Activated naive CD8-positive, alpha-beta T cell treated with anti-CD3 and anti-CD28 coated beads, Interleukin-2, amount 50 U/mL, for 24 hours (primary cell): ENCODE data around the gene PACSIN1.

Experiments used
- ATAC-seq: fragments of 150-1000 bp; cut with Tn5 transposase; one replicate; pipeline ENCODE4 v1.10.0; 2021
- DNase-seq: peaks from one replicate; pipeline ENCODE4 v3.0.0; 2021
- H3K27ac Mint-ChIP-seq: one replicate; pipeline ENCODE4 v1.8.0; 2021; ENCODE audit warnings: mild to moderate bottlenecking, mixed read lengths
- H3K27me3 Mint-ChIP-seq: one replicate; pipeline ENCODE4 v1.8.0; 2021; ENCODE audit warnings: mixed read lengths
- H3K36me3 Mint-ChIP-seq: one replicate; pipeline ENCODE4 v1.8.0; 2021; ENCODE audit warnings: low read depth, mixed read lengths
- H3K4me1 Mint-ChIP-seq: one replicate; pipeline ENCODE4 v1.8.0; 2021; ENCODE audit warnings: mixed read lengths
- H3K4me3 Mint-ChIP-seq: one replicate; pipeline ENCODE4 v1.8.0; 2021; ENCODE audit warnings: mild to moderate bottlenecking, moderate library complexity, mixed read lengths
- H3K9me3 Mint-ChIP-seq: one replicate; pipeline ENCODE4 v1.8.0; 2021; ENCODE audit warnings: mixed read lengths

PACSIN1 gene

GRCh38 chr6:34510299-34510698, 44.4 kb downstream of the PACSIN1 start:
- ATAC-seq (no peak), DNase-seq (no peak)
- peaks cover 7% of the 10 kb centered on the region for H3K9me3 Mint-ChIP-seq
- no peaks in the 10 kb centered on the region for H3K4me1 Mint-ChIP-seq
- peaks cover 2% of the 10 kb centered on the region for H3K36me3 Mint-ChIP-seq
- no peak overlapping the region for H3K27ac Mint-ChIP-seq
- no peak overlapping the region for H3K4me3 Mint-ChIP-seq
- H3K27me3 Mint-ChIP-seq: peaks cover 4% of the 10 kb centered on the region

- Mint-ChIP-seq H3K4me3 (no peak overlapping the region), H3K4me1 (no peaks in the 10 kb centered on the region), H3K27me3 (peaks cover 4% of the 10 kb centered on the region), H3K36me3 (peaks cover 2% of the 10 kb centered on the region), H3K9me3 (peaks cover 7% of the 10 kb centered on the region), H3K27ac (no peak overlapping the region)
- ATAC-seq (no peak), DNase-seq (no peak)
These were observed 45.5 kb downstream of the PACSIN1 start for GRCh38 chr6:34511214-34511914.

GRCh38 chr6:34511915-34512737, 46.2 kb downstream of the PACSIN1 start:
- DNase-seq: no peak
- Mint-ChIP-seq H3K9me3 (peaks cover 7% of the 10 kb centered on the region), H3K27me3 (peaks cover 6% of the 10 kb centered on the region)

GRCh38 chr6:34512738-34513115, 46.9 kb downstream of the PACSIN1 start:
- peaks cover 7% of the 10 kb centered on the region for H3K9me3 Mint-ChIP-seq
- no peak overlapping the region for H3K4me3 Mint-ChIP-seq
- peaks cover 7% of the 10 kb centered on the region for H3K27me3 Mint-ChIP-seq
- DNase-seq (no peak), ATAC-seq (no peak)
- H3K36me3 Mint-ChIP-seq: peaks cover 2% of the 10 kb centered on the region
- H3K27ac Mint-ChIP-seq: no peak overlapping the region
- no peaks in the 10 kb centered on the region for H3K4me1 Mint-ChIP-seq

More at GRCh38 chr6:34511915-34512737, 46.2 kb downstream of the PACSIN1 start:
- Mint-ChIP-seq H3K36me3 (peaks cover 2% of the 10 kb centered on the region), H3K27ac (no peak overlapping the region), H3K4me1 (no peaks in the 10 kb centered on the region), H3K4me3 (no peak overlapping the region)
- no peak for ATAC-seq

- no peak overlapping the region for H3K4me3 Mint-ChIP-seq
- no peak for DNase-seq
These were observed 47.8 kb downstream of the PACSIN1 start for GRCh38 chr6:34513646-34514045.

GRCh38 chr6:34514112-34514511, 48.2 kb downstream of the PACSIN1 start:
- Mint-ChIP-seq H3K9me3 (peaks cover 7% of the 10 kb centered on the region), H3K36me3 (peaks cover 2% of the 10 kb centered on the region), H3K4me1 (no peaks in the 10 kb centered on the region), H3K27me3 (peaks cover 7% of the 10 kb centered on the region), H3K27ac (no peak overlapping the region), H3K4me3 (no peak overlapping the region)
- no peak for ATAC-seq
- no peak for DNase-seq

More at GRCh38 chr6:34513646-34514045, 47.8 kb downstream of the PACSIN1 start:
- Mint-ChIP-seq H3K27ac (no peak overlapping the region), H3K27me3 (peaks cover 7% of the 10 kb centered on the region), H3K36me3 (peaks cover 2% of the 10 kb centered on the region), H3K4me1 (no peaks in the 10 kb centered on the region), H3K9me3 (peaks cover 7% of the 10 kb centered on the region)
- ATAC-seq: no peak

- no peak overlapping the region for H3K4me3 Mint-ChIP-seq
- H3K4me1 Mint-ChIP-seq: no peaks in the 10 kb centered on the region
- peaks cover 7% of the 10 kb centered on the region for H3K27me3 Mint-ChIP-seq
- DNase-seq: peak; percentile 16
- H3K27ac Mint-ChIP-seq: no peak overlapping the region
- peaks cover 7% of the 10 kb centered on the region for H3K9me3 Mint-ChIP-seq
- H3K36me3 Mint-ChIP-seq: peaks cover 2% of the 10 kb centered on the region
- ATAC-seq: no peak
These were observed 49.0 kb downstream of the PACSIN1 start for GRCh38 chr6:34514593-34515472.

GRCh38 chr6:34515473-34516387, 49.9 kb downstream of the PACSIN1 start:
- Mint-ChIP-seq H3K27ac (no peak overlapping the region), H3K4me1 (no peaks in the 10 kb centered on the region), H3K4me3 (no peak overlapping the region), H3K9me3 (no peaks in the 10 kb centered on the region), H3K36me3 (no peaks in the 10 kb centered on the region), H3K27me3 (peaks cover 7% of the 10 kb centered on the region)
- DNase-seq: no peak
- no peak for ATAC-seq

GRCh38 chr6:34516391-34517324, 50.8 kb downstream of the PACSIN1 start:
- peaks cover 7% of the 10 kb centered on the region for H3K27me3 Mint-ChIP-seq
- no peaks in the 10 kb centered on the region for H3K9me3 Mint-ChIP-seq
- ATAC-seq (no peak), DNase-seq (no peak)
- no peaks in the 10 kb centered on the region for H3K4me1 Mint-ChIP-seq
- H3K4me3 Mint-ChIP-seq: no peak overlapping the region
- no peaks in the 10 kb centered on the region for H3K36me3 Mint-ChIP-seq
- no peak overlapping the region for H3K27ac Mint-ChIP-seq

GRCh38 chr6:34517461-34517881, 51.6 kb downstream of the PACSIN1 start:
- Mint-ChIP-seq H3K4me1 (no peaks in the 10 kb centered on the region), H3K27ac (no peak overlapping the region), H3K9me3 (no peaks in the 10 kb centered on the region), H3K36me3 (no peaks in the 10 kb centered on the region), H3K27me3 (peaks cover 7% of the 10 kb centered on the region), H3K4me3 (no peak overlapping the region)
- DNase-seq (no peak), ATAC-seq (no peak)

- H3K4me3 Mint-ChIP-seq: no peak overlapping the region
- no peaks in the 10 kb centered on the region for H3K9me3 Mint-ChIP-seq
- H3K4me1 Mint-ChIP-seq: no peaks in the 10 kb centered on the region
- no peak overlapping the region for H3K27ac Mint-ChIP-seq
- H3K27me3 Mint-ChIP-seq: peaks cover 7% of the 10 kb centered on the region
- ATAC-seq (no peak), DNase-seq (no peak)
- no peaks in the 10 kb centered on the region for H3K36me3 Mint-ChIP-seq
These were observed 52.1 kb downstream of the PACSIN1 start for GRCh38 chr6:34517966-34518365.

- Mint-ChIP-seq H3K4me3 (no peak overlapping the region), H3K4me1 (no peaks in the 10 kb centered on the region), H3K36me3 (no peaks in the 10 kb centered on the region), H3K27ac (no peak overlapping the region), H3K27me3 (peaks cover 7% of the 10 kb centered on the region), H3K9me3 (no peaks in the 10 kb centered on the region)
- DNase-seq (no peak), ATAC-seq (no peak)
These were observed 52.9 kb downstream of the PACSIN1 start for GRCh38 chr6:34518669-34519365.
